Measurements from ENCODE around the gene HIF1A. TPM values are rescaled to one million over a fixed set of nuclear protein-coding genes. Genes with fewer than 3 reads are reported as not detected.

The HIF1A gene
- total and polyA plus RNA-seq, 4 donors, result 28.9 to 291 (median 191) TPM

GRCh38 chr14:61672796-61673195 lies 22.5 kb upstream of the HIF1A start:
- no peak overlapping the region for H3K27ac ChIP-seq (ENCODE audit: low read depth in 1 of 2, low read length in 1 of 2)
- 90 to 93% methylated on average over 7 of the region's 7 CpGs for WGBS, 2 donors
- no peak overlapping the region for H3K9ac ChIP-seq (ENCODE audit: insufficient read depth in 1 of 2, low read length in 2 of 2)
- no peak overlapping the region for H3K4me3 ChIP-seq
- DNase-seq (no peak), ATAC-seq (ENCODE audit: insufficient read depth, low FRiP score) (no peak)
- TF ChIP-seq CTCF (IDR thresholded peaks at IDR 0.05; ENCODE audit: control extremely low read depth, extremely low read depth), result no peak
- peaks cover 0 to 12% (median 2%) of the 10 kb centered on the region in 5 donors for H3K4me1 ChIP-seq (ENCODE audit: control insufficient read depth in 5 of 5, insufficient read depth in 5 of 5, low read length in 5 of 5)
- H3K9me3 ChIP-seq (ENCODE audit: control insufficient read depth in 4 of 4, insufficient read depth in 3 of 4, low read length in 3 of 4), result no peaks in the 10 kb centered on the region
- H3K36me3 ChIP-seq (ENCODE audit: control insufficient read depth in 4 of 4, insufficient read depth in 4 of 4, low read length in 4 of 4), result no peaks in the 10 kb centered on the region
- no peaks in the 10 kb centered on the region for H3K27me3 ChIP-seq (ENCODE audit: control insufficient read depth in 3 of 3, insufficient read depth in 3 of 3, low read length in 2 of 3)

- Histone ChIP-seq H3K27ac (ENCODE audit: low read depth in 1 of 2, low read length in 1 of 2) (no peak overlapping the region), H3K4me1 (ENCODE audit: control insufficient read depth in 5 of 5, insufficient read depth in 5 of 5, low read length in 5 of 5) (peaks cover 0 to 12% (median 0%) of the 10 kb centered on the region in 5 donors), H3K9me3 (ENCODE audit: control insufficient read depth in 4 of 4, insufficient read depth in 3 of 4, low read length in 3 of 4) (no peaks in the 10 kb centered on the region), H3K9ac (ENCODE audit: insufficient read depth in 1 of 2, low read length in 2 of 2) (no peak overlapping the region), H3K4me3 (no peak overlapping the region), H3K36me3 (ENCODE audit: control insufficient read depth in 4 of 4, insufficient read depth in 4 of 4, low read length in 4 of 4) (no peaks in the 10 kb centered on the region), H3K27me3 (ENCODE audit: control insufficient read depth in 3 of 3, insufficient read depth in 3 of 3, low read length in 2 of 3) (no peaks in the 10 kb centered on the region)
- DNase-seq, result no peak
- no peak for TF ChIP-seq CTCF (IDR thresholded peaks at IDR 0.05; ENCODE audit: control extremely low read depth, extremely low read depth)
- ATAC-seq (ENCODE audit: insufficient read depth, low FRiP score), result no peak
- WGBS, 2 donors, result 52 to 53% methylated on average over 5 of the region's 5 CpGs
Measured at GRCh38 chr14:61673305-61673704, 22.0 kb upstream of the HIF1A start.

- H3K4me3 ChIP-seq, result no peak overlapping the region
- H3K9me3 ChIP-seq (ENCODE audit: control insufficient read depth in 4 of 4, insufficient read depth in 3 of 4, low read length in 3 of 4), result no peaks in the 10 kb centered on the region
- no peak overlapping the region for H3K27ac ChIP-seq (ENCODE audit: low read depth in 1 of 2, low read length in 1 of 2)
- DNase-seq (no peak), ATAC-seq (ENCODE audit: insufficient read depth, low FRiP score) (no peak)
- no peak for TF ChIP-seq CTCF (IDR thresholded peaks at IDR 0.05; ENCODE audit: control extremely low read depth, extremely low read depth)
- H3K36me3 ChIP-seq (ENCODE audit: control insufficient read depth in 4 of 4, insufficient read depth in 4 of 4, low read length in 4 of 4), result no peaks in the 10 kb centered on the region
- no peak overlapping the region for H3K9ac ChIP-seq (ENCODE audit: insufficient read depth in 1 of 2, low read length in 2 of 2)
- peaks cover 0 to 12% (median 0%) of the 10 kb centered on the region in 5 donors for H3K4me1 ChIP-seq (ENCODE audit: control insufficient read depth in 5 of 5, insufficient read depth in 5 of 5, low read length in 5 of 5)
- H3K27me3 ChIP-seq (ENCODE audit: control insufficient read depth in 3 of 3, insufficient read depth in 3 of 3, low read length in 2 of 3), result no peaks in the 10 kb centered on the region
- 89 to 97% methylated on average over 3 of the region's 3 CpGs for WGBS, 2 donors
Measured at GRCh38 chr14:61675291-61675690, 20.0 kb upstream of the HIF1A start.

GRCh38 chr14:61677479-61677878 lies 17.8 kb upstream of the HIF1A start:
- no peak for TF ChIP-seq CTCF (IDR thresholded peaks at IDR 0.05; ENCODE audit: control extremely low read depth, extremely low read depth)
- ATAC-seq (ENCODE audit: insufficient read depth, low FRiP score), result no peak

More at GRCh38 chr14:61677479-61677878, 17.8 kb upstream of the HIF1A start:
- Histone ChIP-seq H3K9me3 (ENCODE audit: control insufficient read depth in 4 of 4, insufficient read depth in 3 of 4, low read length in 3 of 4) (no peaks in the 10 kb centered on the region), H3K36me3 (ENCODE audit: control insufficient read depth in 4 of 4, insufficient read depth in 4 of 4, low read length in 4 of 4) (no peaks in the 10 kb centered on the region), H3K27ac (ENCODE audit: low read depth in 1 of 2, low read length in 1 of 2) (no peak overlapping the region), H3K4me1 (ENCODE audit: control insufficient read depth in 5 of 5, insufficient read depth in 5 of 5, low read length in 5 of 5) (no peaks in the 10 kb centered on the region), H3K4me3 (no peak overlapping the region), H3K27me3 (ENCODE audit: control insufficient read depth in 3 of 3, insufficient read depth in 3 of 3, low read length in 2 of 3) (no peaks in the 10 kb centered on the region), H3K9ac (ENCODE audit: insufficient read depth in 1 of 2, low read length in 2 of 2) (no peak overlapping the region)
- no peak for DNase-seq

Measured in lung (tissue), 12 donors.